ENCODE data around the gene ALDH1L1.

ALDH1L1 gene

GRCh38 chr3:126191246-126191645 lies 10.9 kb upstream of the ALDH1L1 start:
- DNase-seq = no peak

GRCh38 chr3:126187920-126188319 lies 7.5 kb upstream of the ALDH1L1 start:
- DNase-seq = no peak

- DNase-seq = no peak
Observed at GRCh38 chr3:126186749-126187148, 6.4 kb upstream of the ALDH1L1 start.

GRCh38 chr3:126186271-126186670 lies 5.9 kb upstream of the ALDH1L1 start:
- no peak for DNase-seq

GRCh38 chr3:126184465-126185000 lies 4.1 kb upstream of the ALDH1L1 start:
- no peak for DNase-seq

- DNase-seq = no peak
Observed at GRCh38 chr3:126181398-126181725, 976 bp upstream of the ALDH1L1 start.

GRCh38 chr3:126179825-126180476 lies 435 bp downstream of the ALDH1L1 start:
- no peak for DNase-seq

DNA sequence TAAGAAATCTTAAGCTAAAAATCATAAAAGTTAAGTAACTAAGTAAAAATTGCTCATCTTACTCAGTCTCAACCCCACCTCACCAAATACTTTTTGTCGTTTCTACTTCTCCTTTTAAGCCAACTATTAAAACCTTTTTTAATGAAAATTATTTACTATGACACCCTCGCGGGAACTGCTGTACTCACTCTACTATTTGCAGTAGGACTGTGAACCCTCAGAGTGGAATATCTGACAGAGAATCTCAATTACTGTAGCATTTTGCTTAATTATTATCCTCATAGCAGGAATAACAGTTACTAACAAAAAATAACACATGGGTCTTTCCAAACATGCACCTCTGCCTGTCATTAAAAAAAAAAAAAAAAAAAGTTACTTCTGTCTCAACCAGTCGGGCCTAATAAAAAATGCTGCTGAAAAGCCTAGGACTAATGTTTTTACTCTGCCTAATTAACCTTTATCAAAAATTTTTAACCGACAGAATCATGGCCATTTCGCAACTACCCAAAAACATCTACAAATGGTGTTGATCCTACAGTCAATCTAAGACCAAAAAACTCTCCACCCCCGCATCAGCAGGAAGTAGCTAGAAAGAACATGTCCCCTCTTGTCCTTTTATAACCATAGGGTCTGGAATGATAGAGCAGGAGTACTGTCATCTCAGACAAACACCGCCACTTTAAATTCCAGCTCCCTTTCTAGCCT lies 10.2 kb downstream of the ALDH1L1 start:
- DNase-seq = no peak

- no peak for DNase-seq
Observed at GRCh38 chr3:126167566-126167965, 12.8 kb downstream of the ALDH1L1 start.

GRCh38 chr3:126166009-126166408 lies 14.4 kb downstream of the ALDH1L1 start:
- DNase-seq = no peak

DNA sequence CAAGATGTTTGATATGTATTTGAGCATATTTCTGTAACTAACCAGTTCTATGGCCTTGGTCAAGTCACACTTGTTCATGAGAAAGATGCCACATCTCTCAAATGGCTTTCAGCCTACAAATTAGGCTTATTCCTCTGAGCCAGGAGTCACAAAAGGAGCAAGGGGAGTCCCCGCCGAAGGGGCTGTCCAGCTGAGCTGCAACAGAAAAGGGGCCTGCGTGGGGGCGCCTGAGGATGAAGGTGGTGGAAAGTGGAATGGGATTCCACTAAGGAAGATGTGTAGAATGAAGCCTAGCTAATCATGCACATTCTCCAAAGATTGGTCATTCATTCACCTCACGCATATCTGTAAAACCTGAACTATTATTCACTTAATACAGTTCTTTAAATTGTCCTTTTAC lies 19.1 kb downstream of the ALDH1L1 start:
- DNase-seq = no peak

GRCh38 chr3:126160243-126161210 lies 19.9 kb downstream of the ALDH1L1 start:
- DNase-seq = no peak

- no peak for DNase-seq
Observed at GRCh38 chr3:126159476-126159875, 20.9 kb downstream of the ALDH1L1 start.

GRCh38 chr3:126158912-126159454 lies 21.4 kb downstream of the ALDH1L1 start:
- DNase-seq = no peak

DNA sequence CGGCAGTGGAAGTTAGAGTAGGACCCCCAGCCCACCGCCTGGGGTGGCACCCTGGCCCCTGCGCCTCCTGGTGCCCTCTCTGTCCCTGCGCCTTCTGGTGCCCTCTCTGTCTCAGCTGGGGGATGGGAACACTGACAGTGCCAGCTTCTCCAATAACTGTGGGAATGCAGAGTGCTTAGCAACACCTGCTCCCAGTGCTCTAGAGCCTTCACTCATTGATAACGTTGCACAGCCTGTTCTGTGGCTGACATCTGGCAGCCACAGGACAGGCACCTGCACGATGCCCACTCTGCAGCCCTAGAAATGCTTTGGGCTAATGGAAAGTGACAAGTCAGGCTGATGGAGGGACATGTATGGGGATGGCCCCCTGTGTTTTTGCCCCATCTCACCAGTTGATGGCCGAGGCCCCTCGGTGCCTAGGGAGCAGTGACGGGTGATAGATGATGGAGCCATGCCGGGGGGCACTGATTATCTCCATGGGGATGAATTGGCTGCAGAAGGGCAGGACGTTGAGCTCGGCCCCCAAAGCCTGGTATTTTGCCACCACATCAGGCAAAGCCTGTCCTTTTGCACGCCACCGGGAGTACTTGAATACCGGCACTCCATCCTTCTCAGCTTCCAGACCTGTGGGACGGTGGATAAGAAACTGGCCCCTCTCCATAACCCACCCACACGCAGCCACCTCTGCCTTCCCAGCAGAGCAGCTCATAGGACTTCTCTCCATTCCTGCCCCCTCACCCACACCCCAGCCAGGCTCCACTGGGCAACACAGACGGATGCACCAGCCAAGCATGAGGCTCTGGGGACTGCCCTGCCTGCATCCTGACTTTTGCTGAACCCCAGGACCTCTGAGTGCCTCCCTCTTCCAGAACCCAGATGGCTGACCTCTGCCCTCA lies 22.1 kb downstream of the ALDH1L1 start:
- no peak for DNase-seq

GRCh38 chr3:126157083-126157768 lies 23.2 kb downstream of the ALDH1L1 start:
- no peak for DNase-seq

- no peak for DNase-seq
Observed at GRCh38 chr3:126156468-126156867, 23.9 kb downstream of the ALDH1L1 start.

- no peak for DNase-seq
Observed at GRCh38 chr3:126155819-126156218, 24.6 kb downstream of the ALDH1L1 start.

DNA sequence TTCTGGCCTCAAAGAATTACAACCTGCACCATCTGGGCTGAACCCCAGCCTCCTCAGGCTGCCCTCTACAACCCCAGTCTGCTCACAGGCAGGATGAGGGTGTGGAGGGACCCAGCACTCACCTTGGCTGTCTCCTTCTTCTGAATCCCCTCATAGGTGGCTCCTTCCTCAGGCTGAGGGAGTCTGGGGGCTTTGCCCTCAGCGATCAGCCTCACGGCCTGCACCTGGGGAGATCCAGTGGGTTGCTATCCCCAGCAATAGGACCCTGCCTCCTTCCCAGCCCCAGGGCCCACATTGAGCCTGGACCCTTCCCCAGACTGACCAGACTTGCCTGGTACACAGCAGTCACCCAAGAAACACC lies 25.1 kb downstream of the ALDH1L1 start:
- no peak for DNase-seq

DNA sequence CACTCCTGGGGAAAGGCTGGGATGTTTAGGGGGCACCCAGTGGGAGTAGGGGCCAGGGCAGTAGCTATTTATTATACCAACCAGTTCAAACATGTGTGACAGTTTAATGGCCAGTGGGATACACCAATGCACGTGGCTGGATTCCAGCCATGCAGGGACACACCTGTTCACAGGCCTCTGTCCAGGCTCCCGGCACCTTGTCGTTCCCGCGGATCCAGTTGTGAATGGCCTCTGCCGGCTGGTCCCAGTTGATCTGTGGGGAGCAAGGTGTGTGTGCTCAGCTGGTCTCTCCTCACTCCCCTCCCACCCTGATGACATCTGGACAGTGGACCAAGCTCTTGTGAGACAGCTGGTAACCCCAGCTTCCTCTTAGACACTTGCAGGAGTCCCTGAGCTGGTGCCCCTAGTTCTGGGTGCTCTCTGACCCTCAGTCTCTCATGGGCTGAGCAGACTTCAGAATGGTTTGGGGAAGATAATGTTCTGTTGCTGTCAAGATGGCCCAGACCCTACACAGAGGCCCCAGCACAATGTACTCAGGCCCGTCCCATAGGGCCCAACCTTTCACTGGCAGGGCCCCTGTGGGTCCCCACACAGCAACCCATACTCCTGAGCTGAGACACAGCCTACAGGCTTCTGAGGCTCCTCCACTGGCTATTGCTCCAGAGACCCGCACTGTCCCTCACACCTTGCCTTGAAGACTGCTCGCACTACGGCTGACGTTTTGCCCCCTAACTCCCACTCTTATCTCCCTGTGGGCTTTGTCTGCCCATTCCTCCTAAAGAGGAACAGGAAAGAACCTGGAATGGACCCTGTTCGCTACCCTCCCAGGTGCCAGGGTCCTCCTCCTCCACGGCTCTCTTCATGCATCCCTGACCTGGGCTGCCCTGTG lies 25.8 kb downstream of the ALDH1L1 start:
- DNase-seq = no peak

All from stimulated activated CD4-positive, alpha-beta T cell treated with anti-CD3 and anti-CD28 coated beads, Interleukin-15, amount 100 ng/mL, for 24 hours (primary cell).